Medulla oblongata (tissue), 1 donor: ENCODE data around the gene BRMS1.
"Not testable (repeated sequence)": the region's sequence is repeated elsewhere in the genome, so short reads cannot be mapped to it uniquely, and the experiment has no call there.

Source experiments
- DNase-seq: peaks from one replicate; pipeline ENCODE4 v3.0.0-alpha.2; 2015; ENCODE audit errors: extremely low spot score

The BRMS1 gene

DNA sequence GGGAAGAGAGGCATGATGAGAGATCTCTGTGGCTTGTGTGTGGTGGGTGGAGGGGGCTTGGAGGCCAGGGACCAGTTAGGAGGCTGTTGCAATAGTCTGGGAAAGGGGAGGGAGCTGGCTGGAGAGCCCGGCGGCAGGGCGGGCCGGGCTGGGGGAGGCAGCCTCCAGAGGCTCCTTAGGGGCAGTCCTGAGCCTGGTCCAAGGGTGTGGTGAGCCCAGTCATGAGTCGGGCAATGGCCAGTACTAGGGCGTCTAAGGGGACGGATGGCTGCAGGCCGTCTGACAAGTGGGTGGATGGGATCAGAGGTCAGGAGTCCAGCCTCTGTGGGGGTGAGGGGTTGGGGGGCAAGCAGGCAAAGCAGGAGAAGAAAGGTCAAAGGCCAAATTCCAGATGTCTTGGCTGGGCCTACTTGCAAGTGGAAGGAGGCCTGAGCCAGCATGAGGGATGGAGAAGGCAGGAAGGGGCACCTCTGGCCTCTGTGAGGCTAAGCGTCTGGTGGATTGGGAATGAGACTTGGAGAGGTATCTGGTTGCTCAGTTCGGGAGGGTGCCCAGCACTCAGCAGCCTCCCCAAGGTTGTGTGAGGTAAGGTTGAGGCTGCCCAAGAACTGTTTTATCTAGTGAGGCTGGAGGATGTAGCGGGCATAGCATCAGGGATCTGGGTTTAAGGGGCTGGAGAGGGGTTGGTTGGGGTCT, 22.0 kb downstream of the BRMS1 start:
- no peak for DNase-seq

DNA sequence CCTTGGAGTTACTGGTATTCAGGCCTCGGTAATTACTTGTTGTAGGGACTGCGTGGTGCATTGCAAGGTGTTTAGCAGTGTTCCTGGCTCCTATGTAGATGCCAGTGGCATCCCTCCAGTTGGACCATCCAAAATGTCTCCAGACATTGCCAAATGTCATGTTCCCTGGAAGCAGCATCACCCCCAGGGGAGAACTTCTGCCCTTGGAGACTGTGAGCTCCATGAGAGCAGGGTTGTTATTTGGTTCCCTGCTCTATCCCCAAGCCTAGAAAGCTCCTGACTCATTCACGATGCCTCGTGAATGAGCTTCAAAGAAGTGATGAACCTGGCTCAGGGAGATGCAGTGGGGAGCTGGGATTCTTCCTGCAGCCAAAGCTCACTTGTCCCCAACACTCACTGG, 23.3 kb downstream of the BRMS1 start:
- DNase-seq: no peak

DNA sequence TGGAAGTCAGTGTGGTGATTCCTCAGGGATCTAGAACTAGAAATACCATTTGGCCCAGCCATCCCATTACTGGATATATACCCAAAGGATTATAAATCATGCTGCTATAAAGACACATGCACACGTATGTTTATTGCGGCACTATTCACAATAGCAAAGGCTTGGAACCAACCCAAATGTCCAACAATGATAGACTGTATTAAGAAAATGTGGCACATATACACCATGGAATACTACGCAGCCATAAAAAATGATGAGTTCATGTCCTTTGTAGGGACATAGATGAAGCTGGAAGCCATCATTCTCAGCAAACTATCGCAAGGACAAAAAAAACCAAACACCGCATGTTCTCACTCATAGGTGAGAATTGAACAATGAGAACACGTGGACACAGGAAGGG, 24.2 kb downstream of the BRMS1 start:
- DNase-seq: not testable (repeated sequence)

DNA sequence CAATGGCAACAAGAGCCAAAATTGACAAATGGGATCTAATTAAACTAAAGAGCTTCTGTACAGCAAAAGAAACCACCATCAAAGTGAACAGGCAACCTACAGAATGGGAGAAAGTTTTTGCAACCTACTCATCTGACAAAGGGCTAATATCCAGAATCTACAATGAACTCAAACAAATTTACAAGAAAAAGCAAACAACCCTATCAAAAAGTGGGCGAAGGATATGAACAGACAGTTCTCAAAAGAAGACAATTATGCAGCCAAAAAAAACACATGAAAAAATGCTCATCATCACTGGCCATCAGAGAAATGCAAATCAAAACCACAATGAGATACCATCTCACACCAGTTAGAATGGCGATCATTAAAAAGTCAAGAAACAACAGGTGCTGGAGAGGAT, 24.6 kb downstream of the BRMS1 start:
- not testable (repeated sequence) for DNase-seq

DNA sequence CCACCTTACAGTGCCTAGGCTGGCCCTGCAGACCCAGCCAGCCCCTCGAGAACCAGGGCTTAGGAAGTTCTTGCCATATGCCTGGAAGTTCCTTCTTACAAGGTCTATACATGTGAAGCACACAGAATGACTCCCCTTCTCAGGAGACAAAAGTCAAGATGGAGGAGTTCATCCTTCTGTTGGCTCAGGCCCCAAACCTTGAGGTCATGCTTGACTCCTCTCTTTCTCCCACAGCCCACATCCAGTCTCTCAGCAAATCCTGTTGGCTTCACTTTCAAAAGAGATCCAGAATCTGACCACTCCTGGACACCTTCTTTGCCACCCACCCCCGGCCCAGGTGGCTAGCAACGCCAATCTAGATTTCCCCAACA, 26.3 kb downstream of the BRMS1 start:
- DNase-seq: no peak

DNA sequence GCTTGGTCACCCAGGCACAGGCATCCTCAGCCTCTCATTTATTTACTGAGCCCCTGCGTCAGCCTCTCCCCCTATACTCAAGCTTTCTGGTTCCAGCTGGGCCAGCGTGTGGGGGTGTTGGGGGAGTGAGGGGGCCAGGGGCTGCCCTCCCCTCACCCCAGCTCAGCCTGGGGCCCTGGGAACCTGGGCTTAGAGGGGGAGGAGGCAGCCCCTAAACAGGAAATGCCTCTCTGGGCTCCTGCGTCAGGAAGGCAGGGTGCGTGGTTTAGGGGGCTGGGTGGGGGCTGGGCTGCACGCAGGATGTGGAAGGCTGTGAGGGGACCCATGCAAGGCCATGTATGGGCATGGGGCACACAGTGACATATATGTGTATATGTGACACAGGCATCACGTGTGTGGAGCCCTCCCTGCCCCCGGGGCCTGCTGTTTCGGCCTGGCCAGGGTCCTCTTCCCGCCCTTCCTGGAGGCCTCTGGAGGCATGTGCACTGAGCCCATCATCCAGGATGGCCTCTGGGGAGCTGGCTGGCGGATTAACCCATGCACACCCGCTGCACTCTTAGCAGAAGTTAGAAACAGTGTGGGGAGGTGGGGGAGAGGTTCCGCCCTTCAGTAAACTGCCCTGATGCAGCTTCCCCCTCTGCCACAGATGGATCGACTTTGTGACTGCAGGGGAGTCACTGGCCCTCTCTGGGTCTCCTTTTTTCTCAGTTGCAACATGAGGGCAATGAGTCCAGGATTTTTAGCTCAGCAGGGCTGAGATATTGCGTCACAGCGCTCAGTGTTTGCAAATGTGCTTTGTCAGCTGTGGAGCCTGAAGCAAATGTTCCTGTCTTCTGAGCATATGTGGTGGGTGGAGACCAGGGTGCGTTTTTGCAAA, 26.9 kb downstream of the BRMS1 start:
- DNase-seq: no peak

DNA sequence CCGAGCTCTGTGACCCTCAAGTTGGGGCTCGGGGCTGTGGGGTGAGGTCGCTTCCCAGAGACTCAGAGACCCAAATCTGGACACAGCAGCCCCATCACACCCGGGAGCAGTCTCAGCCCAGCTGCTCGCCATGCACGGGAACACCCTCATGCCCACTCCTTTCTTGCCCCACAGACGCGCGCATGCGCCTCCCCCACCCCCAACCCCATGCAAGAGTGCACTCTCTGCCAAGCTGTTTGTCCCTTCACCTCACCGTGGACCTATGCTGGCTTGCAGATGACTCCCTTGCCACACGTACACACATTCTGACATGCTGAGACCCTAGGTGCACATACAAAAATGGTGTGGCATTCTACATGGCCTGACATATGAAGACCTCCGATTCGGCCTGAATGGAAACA, 27.6 kb downstream of the BRMS1 start:
- no peak for DNase-seq

DNA sequence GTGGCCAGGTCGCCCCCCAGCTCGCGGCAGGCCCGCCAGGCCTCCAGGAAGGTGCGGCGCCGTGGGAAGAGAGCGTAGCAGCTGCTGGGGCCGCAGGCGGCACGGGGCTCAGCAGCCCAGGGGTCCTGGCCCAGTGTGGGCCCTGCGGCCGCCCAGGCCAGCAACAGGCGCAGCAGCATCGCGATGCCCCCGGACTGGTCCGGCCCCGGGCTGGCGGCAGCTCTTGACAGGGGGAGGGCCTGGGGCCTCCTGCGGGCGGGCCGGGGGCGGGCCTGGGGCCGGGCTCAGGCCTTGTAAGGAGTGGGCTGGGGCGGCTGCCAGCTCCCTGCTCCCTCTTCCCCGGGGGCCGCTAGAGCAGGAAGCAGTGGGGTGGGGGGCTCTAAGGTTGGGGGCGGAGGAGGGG, 28.1 kb downstream of the BRMS1 start, which contains the start of gene CD248:
Gene CD248, minus strand, starts transcription at position 196 of the 403 bp plus-strand sequence. Its CDS starts 17 bp downstream, at position 179.
- DNase-seq: no peak

DNA sequence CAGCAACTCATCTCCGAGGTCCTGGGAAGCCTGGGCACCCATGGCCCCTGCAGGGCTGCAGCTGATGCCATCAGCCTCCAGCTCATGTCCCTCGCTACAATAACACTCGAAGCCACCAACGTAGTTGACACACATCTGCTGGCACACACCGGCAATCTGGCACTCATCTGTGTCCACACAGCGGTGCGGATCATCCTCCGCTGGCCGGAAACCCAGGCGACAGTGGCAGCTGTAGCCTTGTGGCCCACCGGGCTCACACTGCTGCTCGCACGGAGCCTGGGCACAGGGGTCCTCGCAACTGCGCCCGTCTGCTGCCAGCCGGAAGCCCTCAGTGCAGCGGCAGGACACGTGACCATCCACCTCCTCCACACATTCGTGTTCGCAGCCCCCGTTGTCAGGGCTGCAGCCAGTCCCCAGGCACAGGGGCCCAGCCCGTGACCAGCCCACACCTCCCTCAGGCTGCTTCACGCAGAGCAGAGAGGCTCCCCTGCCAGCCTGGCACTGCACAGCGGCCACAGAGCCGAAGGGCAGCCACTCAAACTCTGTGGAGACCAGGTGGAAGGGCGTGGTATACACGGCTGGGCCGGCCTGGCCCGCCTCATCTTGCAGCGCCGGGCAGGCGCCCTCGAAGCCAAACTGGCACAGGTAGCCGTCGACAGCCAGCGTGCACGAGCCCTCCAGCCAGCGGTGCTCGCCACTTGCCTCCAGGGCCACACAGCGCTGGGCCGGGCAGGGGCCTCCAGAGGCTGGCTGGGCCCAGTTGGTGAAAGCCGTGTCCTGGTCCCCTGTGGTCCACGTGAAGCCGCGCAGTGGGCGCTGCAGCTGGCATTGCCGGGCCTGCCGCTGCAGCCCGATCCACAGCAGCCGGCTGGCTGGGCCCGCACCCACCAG, 28.7 kb downstream of the BRMS1 start:
- no peak for DNase-seq

DNA sequence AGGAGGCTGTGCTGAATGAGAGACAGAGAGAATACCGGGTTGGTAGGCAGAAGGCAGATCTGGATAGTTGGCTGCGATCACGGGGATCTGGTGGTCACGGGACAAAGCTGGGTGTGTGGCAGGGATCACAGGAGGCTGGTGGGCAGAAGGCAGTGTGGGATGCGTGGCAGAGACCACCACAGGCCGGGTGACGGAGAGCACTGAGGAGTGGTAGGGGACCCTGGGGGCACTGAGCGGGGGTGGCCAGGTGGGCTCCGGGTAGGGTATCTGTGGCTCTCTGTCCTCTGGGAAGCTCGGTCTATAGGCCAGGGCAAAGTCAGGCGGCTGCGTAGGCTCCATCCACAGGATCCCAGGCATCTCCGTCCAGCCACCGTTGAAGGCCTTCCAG, 29.4 kb downstream of the BRMS1 start:
- no peak for DNase-seq

DNA sequence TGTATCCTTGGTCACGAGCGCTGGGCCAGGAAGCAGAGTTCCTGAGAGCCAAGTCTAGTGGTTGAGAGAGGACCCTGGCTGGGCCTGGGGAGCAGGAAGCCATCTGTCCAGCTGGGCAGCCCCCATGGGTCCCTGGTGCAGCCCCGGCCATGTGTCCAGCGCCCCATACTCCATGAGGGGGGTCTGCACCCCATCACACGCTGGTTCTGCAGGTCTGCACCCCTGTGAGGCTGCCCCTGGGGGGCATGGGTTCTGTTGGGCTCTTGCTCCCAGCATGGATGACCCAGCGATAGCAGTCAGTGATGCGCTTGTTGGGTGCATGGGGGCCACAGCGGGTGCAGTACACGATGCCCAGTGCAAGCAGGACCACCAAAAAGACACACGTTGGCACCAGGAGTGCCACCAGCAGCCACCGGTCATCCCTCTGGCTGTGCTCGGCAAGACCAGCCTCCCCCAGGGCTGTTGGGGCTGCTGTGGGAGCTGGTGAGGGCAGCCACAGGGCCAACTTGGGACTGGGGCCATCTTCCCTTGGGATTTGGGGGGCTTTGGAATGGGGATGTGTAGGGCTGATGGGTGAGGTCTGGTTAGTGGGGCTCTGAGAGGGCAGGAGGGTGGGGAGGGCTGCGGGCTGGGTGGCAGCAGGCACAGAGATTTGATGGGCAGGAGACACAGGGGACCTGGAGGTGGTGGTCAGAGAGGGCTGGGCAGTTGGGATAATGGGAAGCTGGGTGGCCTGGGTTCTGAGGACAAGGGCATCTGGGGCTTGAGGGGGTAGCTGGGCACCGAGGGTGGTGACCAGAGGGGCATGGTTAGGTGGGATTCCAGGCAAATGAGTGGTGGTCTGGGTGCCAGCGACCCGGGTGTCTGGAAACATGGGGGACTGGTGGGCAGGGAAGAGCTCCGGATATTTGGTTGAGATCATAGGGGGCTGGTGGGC, 30.1 kb downstream of the BRMS1 start:
- DNase-seq: no peak

DNA sequence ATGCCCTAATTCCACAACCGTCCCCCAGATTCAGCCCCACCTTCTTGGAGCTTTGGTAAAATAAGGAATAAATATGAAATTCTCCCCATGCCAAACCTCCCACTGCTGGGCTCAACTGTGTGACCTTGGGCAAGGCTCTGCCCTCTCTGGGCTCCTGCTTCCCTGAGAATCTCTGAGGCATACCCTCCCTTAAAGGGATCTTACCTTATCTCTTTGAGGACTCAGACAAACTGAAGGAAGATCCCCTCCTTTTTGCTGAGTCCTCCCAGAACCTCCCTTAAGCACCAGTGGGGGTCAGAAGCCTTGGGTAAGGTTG, 30.8 kb downstream of the BRMS1 start:
- no peak for DNase-seq

DNA sequence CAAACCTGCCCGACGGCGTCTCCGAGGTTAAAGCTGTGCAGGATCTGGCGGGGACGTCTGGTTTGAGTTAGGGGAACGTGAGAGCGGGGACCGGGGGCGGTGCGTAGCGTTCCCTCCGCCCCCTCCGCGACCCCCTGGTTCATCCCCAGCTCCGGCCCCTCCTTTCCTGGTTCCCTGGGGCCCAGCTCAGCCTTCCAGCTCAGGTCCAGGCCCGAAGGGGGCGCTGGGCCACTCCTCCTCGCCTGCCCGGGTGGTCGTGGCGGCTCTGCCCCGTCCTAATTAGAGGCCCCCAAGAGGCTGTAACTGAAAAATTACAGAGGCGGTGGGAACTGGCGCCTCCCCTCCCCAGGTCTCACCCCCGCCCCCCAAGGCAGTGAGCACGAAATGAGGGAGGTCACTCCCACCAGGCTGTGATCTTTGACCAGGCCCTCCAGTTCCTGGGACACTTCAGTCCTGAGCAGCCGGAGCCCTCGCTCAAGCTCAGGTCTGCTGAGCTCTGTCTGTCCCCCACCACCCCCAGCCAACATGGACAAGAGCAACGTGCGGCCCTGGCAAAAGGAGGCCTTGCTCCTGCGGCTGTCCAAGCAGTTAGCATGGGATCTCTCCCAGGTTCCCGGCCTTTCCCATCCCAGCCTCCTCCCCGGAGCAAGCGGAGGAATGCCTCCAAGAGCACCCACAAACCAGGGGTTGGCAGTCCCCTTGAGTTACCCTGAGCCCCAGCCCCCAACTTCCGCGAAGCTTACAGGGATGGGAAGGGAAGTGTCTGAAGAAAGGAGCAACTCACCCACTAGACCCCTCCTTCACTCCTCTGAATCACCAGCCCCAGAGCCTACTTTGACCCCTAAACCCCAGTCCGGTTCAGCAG, 31.4 kb downstream of the BRMS1 start:
- no peak for DNase-seq

DNA sequence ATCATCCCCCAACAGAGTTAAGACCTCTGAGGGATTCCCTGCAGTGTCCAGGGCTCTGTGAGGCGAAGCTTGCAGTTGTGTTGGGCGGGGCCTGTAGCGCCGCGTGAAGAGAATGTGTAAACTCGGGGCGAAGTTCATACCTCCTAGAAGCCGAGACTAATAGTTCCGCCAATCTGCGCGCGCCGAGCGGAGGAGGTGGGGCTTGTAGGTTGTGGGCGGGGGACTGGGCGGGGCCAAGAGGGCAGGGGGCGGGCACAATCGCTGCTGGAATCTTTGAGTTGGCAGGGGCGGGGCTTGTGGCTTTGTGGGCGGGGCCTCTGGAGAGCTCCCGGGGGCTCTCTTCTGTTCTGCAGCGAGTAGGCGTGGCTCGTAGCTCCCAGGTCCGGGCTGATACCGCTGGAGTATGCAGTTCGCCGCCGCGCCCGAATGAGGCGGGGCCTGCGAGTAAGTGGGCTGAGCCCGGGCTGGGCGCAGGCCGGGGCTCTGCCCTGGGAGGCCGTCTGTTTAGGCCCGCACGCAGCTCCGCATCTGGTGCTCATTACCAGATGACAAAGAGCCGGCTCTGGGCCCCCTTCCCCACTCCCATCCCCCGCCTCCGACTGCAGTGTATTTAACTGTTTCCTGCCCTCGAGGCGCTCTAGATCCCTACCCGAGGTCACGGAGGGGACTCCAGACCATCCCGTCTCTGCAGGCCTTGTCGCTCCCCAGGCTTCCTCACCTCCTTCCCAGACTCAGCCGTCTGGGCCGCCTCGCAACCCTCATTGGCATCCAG, 32.2 kb downstream of the BRMS1 start:
- peak; percentile 95 for DNase-seq

DNA sequence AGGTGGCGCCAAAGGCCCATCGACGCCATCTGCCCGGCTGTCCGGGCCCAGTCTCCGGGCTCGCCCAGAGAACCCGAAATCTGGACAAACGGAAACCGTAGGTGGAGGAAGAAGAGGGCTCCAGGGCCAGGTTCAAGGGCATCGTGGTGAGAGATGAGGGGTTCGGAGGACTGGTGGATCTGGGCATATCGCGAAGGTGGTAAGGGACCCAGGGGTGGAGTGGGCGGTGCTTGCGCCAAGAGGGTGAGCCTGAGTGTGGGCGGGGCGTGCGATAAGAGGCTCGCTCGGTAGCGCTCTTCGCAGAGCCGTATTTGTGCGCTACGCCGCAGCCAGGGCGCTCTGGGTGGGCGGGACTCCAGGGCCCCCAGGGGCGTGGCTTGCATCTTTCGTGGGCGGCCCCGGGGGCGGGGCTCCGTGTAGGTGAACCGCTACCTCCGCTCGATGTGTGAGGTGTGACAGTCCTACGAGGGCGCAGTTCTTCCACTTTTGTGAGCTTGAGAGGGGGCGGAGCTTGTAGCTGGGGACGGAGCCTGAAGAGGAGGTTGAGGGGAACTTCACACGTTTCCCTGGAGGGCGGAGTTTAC, 32.8 kb downstream of the BRMS1 start:
- peak; percentile 88 for DNase-seq

DNA sequence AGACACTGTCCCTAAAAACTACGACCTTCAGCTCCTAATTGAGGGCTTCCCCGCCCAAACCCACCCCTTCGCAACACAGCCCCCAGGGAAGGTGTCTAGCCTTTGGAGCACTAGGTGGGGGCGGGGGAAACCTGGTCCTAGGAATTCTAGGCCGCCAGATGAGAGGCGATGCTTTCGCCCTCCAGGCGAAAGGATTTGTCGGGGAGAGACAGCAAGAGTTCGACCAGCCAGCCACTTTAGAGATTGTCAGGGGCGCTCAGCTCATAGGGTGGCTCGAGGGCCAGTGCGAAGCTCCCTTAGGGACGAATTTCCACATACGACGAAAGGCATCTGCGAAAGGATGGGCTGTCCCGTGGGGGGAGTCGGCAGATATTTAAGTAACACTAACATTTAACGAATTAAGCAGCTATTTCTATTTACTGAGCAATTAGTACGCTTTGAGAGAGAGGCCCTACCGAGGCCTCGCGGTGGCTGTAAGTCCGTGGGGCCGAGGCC, 33.4 kb downstream of the BRMS1 start:
- no peak for DNase-seq

DNA sequence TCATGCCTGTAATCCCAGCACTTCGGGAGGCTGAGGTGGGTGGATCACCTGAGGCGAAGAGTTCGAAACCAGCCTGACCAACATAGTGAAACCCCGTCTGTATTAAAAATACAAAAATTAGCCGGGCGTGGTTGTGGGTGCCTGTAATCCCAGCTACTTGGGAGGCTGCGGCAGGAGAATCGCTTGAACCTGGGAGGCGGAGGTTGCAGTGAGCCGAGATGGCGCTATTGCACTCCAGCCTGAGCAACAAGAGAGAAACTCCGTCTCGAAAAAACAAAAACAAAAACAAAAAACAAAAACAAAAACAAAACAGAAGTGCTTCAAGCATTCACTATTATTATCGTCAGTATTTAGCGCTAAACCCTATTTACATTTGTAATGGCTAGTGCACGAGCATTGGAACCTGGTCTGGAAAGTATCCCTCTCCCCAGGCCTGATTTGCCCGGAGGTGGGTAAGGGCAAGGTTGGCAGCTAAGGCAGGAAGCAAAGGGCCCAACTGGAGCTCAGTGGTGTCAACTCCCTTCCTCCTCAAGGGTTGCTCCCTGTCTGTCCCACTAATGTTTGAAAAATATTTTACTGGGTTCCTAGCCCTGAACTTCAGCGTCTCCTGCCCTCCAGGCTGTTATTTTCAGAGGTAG, 34.0 kb downstream of the BRMS1 start:
- not testable (repeated sequence) for DNase-seq

DNA sequence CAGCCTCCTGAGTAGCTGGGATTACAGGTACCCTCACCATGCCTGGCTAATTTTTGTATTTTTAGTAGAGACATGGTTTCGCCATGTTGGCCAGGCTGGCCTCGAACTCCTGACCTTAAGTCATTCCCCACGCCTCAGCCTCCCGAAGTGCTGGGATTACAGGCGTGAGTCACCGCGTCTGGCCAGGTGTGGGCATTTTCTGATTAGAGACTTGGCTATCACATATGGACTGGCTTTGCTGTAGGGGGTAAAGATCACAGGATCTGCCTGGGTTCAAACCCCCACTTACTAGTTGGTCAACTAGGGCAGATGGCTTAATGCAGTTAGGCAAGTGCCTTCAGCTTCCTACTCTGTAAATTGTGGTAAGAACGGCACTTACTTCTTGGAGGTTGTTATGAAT, 34.6 kb downstream of the BRMS1 start:
- DNase-seq: no peak
